OCI-LY7 (cell line): Measurements from ENCODE around the gene GNG7. TPM values are rescaled to one million over a fixed set of nuclear protein-coding genes. Genes with fewer than 3 reads are reported as not detected.

ENCODE experiments used
- BruUV-seq: library from RNA; stranded (reverse); fragments of 400-500 nt; replicated peaks from 2 replicates; lab custom pipeline; 2021; lab: Mats Ljungman, UMichigan
- CTCF ChIA-PET: fragments of 300-600 bp; sonication (Branson Sonifier 250); formaldehyde crosslinking; loops from one replicate; lab custom pipeline; 2022; ENCODE audit warnings: antibody characterized with exemption; ENCODE audit not compliant: unreplicated experiment; lab: Charles Lee
- POLR2A ChIA-PET: fragments of 300-600 bp; sonication (Branson Sonifier 250); formaldehyde crosslinking; loops from one replicate; lab custom pipeline; 2022; ENCODE audit warnings: antibody characterized with exemption; lab: Charles Lee
- DNase-seq: peaks from one replicate; pipeline ENCODE4 v3.0.0-alpha.2; 2015; ENCODE audit warnings: low spot score
- H2AFZ ChIP-seq: fragments of 200-600 bp; sonication (generic), shearing (Covaris generic); 2 replicates; pipeline ENCODE4 v1.6.1; 2014; ENCODE audit warnings: mild to moderate bottlenecking, antibody characterized with exemption, low read length, moderate library complexity
- H3K27ac ChIP-seq: fragments of 200-600 bp; sonication (generic); 2 replicates; pipeline ENCODE4 v1.5.1; 2014; ENCODE audit warnings: mixed run types, low read depth, mild to moderate bottlenecking, moderate library complexity, low read length, inconsistent platforms; ENCODE audit not compliant: poor library complexity, severe bottlenecking
- H3K36me3 ChIP-seq: fragments of 200-600 bp; sonication (generic); 2 replicates; pipeline ENCODE4 v1.6.1; 2014; ENCODE audit warnings: mild to moderate bottlenecking, antibody characterized with exemption, low read length, moderate library complexity, mixed read lengths; ENCODE audit not compliant: insufficient read depth
- H3K4me1 ChIP-seq: fragments of 200-600 bp; sonication (generic); 2 replicates; pipeline ENCODE4 v1.5.1; 2014; ENCODE audit warnings: mild to moderate bottlenecking, low read length; ENCODE audit not compliant: insufficient read depth, poor library complexity, severe bottlenecking
- H3K4me2 ChIP-seq: fragments of 200-600 bp; sonication (generic); 2 replicates; pipeline ENCODE4 v1.6.1; 2014; ENCODE audit warnings: mild to moderate bottlenecking, low read length
- H3K4me3 ChIP-seq: fragments of 200-600 bp; sonication (generic); 2 replicates; pipeline ENCODE4 v1.5.1; 2014; ENCODE audit warnings: mild to moderate bottlenecking, low read depth, low read length; ENCODE audit not compliant: poor library complexity, severe bottlenecking
- H3K79me2 ChIP-seq: fragments of 200-600 bp; sonication (generic); 2 replicates; pipeline ENCODE4 v1.6.1; 2016; ENCODE audit warnings: low read depth, mild to moderate bottlenecking, low read length, moderate library complexity, mixed read lengths; ENCODE audit not compliant: insufficient read depth
- H3K9me2 ChIP-seq: fragments of 200-600 bp; sonication (generic); 2 replicates; pipeline ENCODE4 v1.6.1; 2016; ENCODE audit warnings: mild to moderate bottlenecking, low read length, mixed read lengths; ENCODE audit not compliant: insufficient read depth
- H3K9me3 ChIP-seq: fragments of 200-600 bp; sonication (generic); 2 replicates; pipeline ENCODE4 v1.6.1; 2014; ENCODE audit warnings: mild to moderate bottlenecking, mixed run types, low read length, mixed read lengths
- H4K20me1 ChIP-seq: fragments of 200-600 bp; sonication (generic); 2 replicates; pipeline ENCODE4 v1.6.1; 2014; ENCODE audit warnings: mild to moderate bottlenecking, antibody characterized with exemption, low read length, moderate library complexity, mixed read lengths; ENCODE audit not compliant: insufficient read depth
- CTCF ChIP-seq: fragments of 200-600 bp; sonication (generic); conservative IDR thresholded peaks from 2 replicates; pipeline ENCODE4 v1.5.1; 2014; ENCODE audit warnings: mild to moderate bottlenecking, antibody characterized with exemption, low read length, moderate library complexity, mixed read lengths
- EZH2phosphoT487 ChIP-seq: fragments of 200-600 bp; sonication (generic); IDR thresholded peaks from 2 replicates; pipeline ENCODE4 v1.6.1; 2018; ENCODE audit warnings: low read depth, borderline replicate concordance, mild to moderate bottlenecking, mixed run types, antibody characterized with exemption, low read length, moderate library complexity, mixed read lengths
- intact Hi-C: fragments of 100-400 bp; cut with micrococcal nuclease; formaldehyde crosslinking; loops from one replicate; pipeline ENCODE4 v1.10.0; 2022; ENCODE audit not compliant: unreplicated experiment
- total RNA-seq, 2 experiments: library from RNA; depleted of rRNA in 1 of 2; stranded (reverse); fragments of >200 nt in 1 of 2; shearing (Covaris generic) in 1 of 2; gene quantifications; 2 replicates each; pipeline ENCODE4 v1.2.3, GENCODE V29; 2014 to 2022

GNG7 gene
- total RNA-seq, 2 experiments from 2014 or later, result 13.9 to 15.3 TPM

GRCh38 chr19:2477141-2477710 lies 225.3 kb downstream of the GNG7 start:
- ChIA-PET POLR2A (interaction anchor here (0.6 to 3.7 kb wide), 10 partner anchors 7 to 1077 kb away, joined by 3 to 72 read pairs (median 6); no protein-coding TSS in a partner anchor), CTCF (interaction anchor here (0.6 to 2.4 kb wide), 4 partner anchors 76 to 147 kb away, joined by 3 to 38 read pairs (median 6); no protein-coding TSS in a partner anchor)
- Histone ChIP-seq H3K9me3 (no peaks in the 10 kb centered on the region), H3K79me2 (peaks cover 29% of the 10 kb centered on the region), H4K20me1 (0 out of 2 replicates have a peak, but pooled peaks cover 4% of the 10 kb centered on the region), H3K4me2 (peak overlapping the region; percentile 76), H3K4me3 (peak overlapping the region; percentile 97), H3K27ac (peak overlapping the region; percentile 91), H3K36me3 (peaks cover 17% of the 10 kb centered on the region), H3K9me2 (no peaks in the 10 kb centered on the region), H2AFZ (no peak overlapping the region), H3K4me1 (peaks cover 40% of the 10 kb centered on the region)
- DNase-seq, result peak; percentile 33
- intact Hi-C loops, result loop anchor here (5.0 to 10.0 kb wide), 2 partner anchors 85 to 268 kb away; partner anchors contain the start of gene SLC39A3
- no TSS peak for BruUV-seq
- TF ChIP-seq EZH2phosphoT487, result no peak
- no peak for TF ChIP-seq CTCF

GRCh38 chr19:2476451-2477140 lies 225.9 kb downstream of the GNG7 start:
- peak overlapping the region; percentile 91 for H3K27ac ChIP-seq
- TF ChIP-seq EZH2phosphoT487 (no peak), CTCF (no peak)
- ChIA-PET POLR2A (interaction anchor here (0.7 to 3.7 kb wide), 23 partner anchors 8 to 498 kb away, joined by 3 to 72 read pairs (median 4); partner anchors contain the start of gene GNG7), CTCF (interaction anchor here (0.6 to 2.4 kb wide), 8 partner anchors 8 to 148 kb away, joined by 3 to 38 read pairs (median 4); no protein-coding TSS in a partner anchor)
- DNase-seq, result peak; percentile 59
- H3K9me2 ChIP-seq, result no peaks in the 10 kb centered on the region
- H2AFZ ChIP-seq, result no peak overlapping the region
- intact Hi-C loops, result loop anchor here (5.0 to 10.0 kb wide), 2 partner anchors 86 to 268 kb away; partner anchors contain the start of gene SLC39A3
- peaks cover 17% of the 10 kb centered on the region for H3K36me3 ChIP-seq
- peaks cover 29% of the 10 kb centered on the region for H3K79me2 ChIP-seq
- peak overlapping the region; percentile 76 for H3K4me2 ChIP-seq
- H3K4me1 ChIP-seq, result peaks cover 40% of the 10 kb centered on the region
- H3K9me3 ChIP-seq, result no peaks in the 10 kb centered on the region
- 0 out of 2 replicates have a peak, but pooled peaks cover 4% of the 10 kb centered on the region for H4K20me1 ChIP-seq
- TSS peak; percentile 96 for BruUV-seq
- H3K4me3 ChIP-seq, result peak overlapping the region; percentile 97
